ENCODE results near the gene COL23A1.

DNA sequence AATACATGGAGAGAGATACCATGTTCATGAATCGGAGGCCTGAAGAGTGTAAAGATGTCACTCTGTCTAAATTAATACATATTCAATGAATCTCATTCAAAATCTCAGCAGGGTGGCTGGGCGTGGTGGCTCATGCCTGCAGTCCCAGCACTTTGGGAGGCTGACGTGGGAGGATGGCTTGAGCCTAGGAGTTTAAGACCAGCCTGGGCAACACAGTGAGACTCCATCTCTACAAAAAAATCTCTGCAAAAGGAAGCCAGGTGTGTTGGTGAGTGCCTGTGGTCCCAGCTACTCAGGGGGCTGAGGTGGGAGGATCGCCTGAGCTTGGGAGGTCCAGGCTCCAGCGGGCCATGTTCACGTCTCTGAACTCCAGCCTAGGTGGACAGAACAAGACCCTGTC lies 49.7 kb downstream of the COL23A1 start:
- TF ChIP-seq POLR2A (IDR thresholded peaks at IDR 0.05; ENCODE audit: low read length): no peak
- no peak for TF ChIP-seq GATA1 (IDR thresholded peaks at IDR 0.05; ENCODE audit: low read depth, low read length)
